Ectodermal cell (in vitro differentiated cells): Measurements from ENCODE around the gene RTL9.
"Not testable (repeated sequence)": the region's sequence is repeated elsewhere in the genome, so short reads cannot be mapped to it uniquely, and the experiment has no call there.

Experiments used
- H3K27ac ChIP-seq: 2 replicates; pipeline ENCODE4 v1.7.0; 2013; ENCODE audit warnings: mild to moderate bottlenecking, low read depth, low read length; ENCODE audit not compliant: insufficient read depth, poor library complexity, severe bottlenecking
- H3K27me3 ChIP-seq: 2 replicates; pipeline ENCODE4 v1.7.0; 2013; ENCODE audit warnings: mild to moderate bottlenecking, low read length; ENCODE audit not compliant: insufficient read depth, control insufficient read depth, poor library complexity, severe bottlenecking
- H3K36me3 ChIP-seq: one replicate; pipeline ENCODE4 v1.7.0; 2013; ENCODE audit warnings: low read length; ENCODE audit not compliant: control insufficient read depth, insufficient read depth
- H3K4me1 ChIP-seq: one replicate; pipeline ENCODE4 v1.7.0; 2013; ENCODE audit warnings: low read length; ENCODE audit not compliant: control insufficient read depth, insufficient read depth
- H3K4me3 ChIP-seq: 2 replicates; pipeline ENCODE4 v1.7.0; 2013; ENCODE audit warnings: low read depth, low read length, control low read depth; ENCODE audit not compliant: insufficient read depth
- H3K9me3 ChIP-seq: 2 replicates; pipeline ENCODE4 v1.7.0; 2013; ENCODE audit warnings: mild to moderate bottlenecking, low read length, moderate library complexity; ENCODE audit not compliant: control insufficient read depth
- WGBS, 2 experiments: methylation state at CpG; one replicate each; pipeline ENCODE4 v1.1.7; 2013; ENCODE audit warnings: missing lambda C conversion rate in 2 of 2; 5-methylcytosine and 5-hydroxymethylcytosine counted together

Gene RTL9

DNA sequence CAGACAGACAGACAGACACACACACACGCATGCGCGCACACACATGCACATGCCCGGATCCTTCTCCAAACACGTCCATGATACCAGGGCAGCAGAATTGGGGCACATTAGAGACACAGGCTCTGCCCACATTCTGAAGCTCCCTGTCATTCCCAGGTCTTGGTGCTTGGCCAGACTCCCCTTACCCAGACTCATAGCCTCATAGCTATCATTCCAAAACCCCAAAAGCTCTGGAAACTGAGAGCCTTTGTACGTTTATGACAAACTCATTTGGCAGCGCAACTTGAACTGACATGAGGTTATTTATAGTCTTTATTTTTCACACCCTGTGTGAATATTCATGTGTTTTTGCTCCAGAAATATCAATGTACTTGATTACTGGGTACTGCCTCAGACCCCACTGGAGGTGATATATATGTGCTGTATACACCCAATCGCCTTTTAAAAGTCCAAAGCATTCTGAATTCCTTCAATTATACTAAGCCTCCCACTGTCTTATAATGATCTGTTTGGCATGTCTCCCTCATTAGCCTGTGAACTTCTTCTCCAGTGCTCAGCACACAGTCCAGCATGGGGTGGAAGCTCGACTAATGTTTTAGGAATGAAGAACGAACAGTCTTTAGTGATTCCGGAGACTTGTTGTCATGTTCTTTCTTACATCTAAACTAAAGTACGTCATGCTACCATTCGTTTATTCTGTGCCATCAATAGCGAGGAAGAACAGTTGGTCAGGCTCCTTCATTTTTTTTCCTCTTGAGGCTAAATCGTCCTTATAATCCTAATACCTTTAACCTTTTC, 45.0 kb downstream of the RTL9 start:
- no peak overlapping the region for H3K27ac ChIP-seq
- WGBS, 2 experiments, result 93 to 95% methylated on average over 13 to 15 of the region's 15 CpGs
- no peaks in the 10 kb centered on the region for H3K9me3 ChIP-seq
- no peaks in the 10 kb centered on the region for H3K27me3 ChIP-seq
- H3K4me3 ChIP-seq, result no peak overlapping the region
- H3K4me1 ChIP-seq, result no peaks in the 10 kb centered on the region
- no peaks in the 10 kb centered on the region for H3K36me3 ChIP-seq

DNA sequence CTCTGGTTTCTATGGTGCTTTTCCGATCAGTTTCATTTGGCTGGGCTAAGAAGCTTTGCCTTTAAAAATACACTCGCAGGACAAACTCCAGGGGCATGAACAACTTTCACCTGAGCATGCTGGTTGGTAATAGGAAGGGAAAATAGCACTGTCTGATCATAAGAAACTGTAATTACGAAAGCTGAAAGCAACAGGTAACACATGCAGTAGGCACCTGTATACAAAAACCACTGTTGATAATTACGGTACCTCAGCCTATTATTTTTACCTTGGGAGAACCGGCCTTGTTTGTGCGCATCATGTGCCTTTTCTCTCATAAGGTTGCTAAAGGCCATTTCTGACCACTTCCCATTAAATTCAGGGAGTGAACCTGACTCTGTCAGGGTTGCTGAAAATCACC, 45.7 kb downstream of the RTL9 start:
- Histone ChIP-seq H3K4me3 (no peak overlapping the region), H3K36me3 (no peaks in the 10 kb centered on the region), H3K4me1 (no peaks in the 10 kb centered on the region), H3K9me3 (no peaks in the 10 kb centered on the region), H3K27ac (no peak overlapping the region), H3K27me3 (no peaks in the 10 kb centered on the region)
- 95 to 99% methylated on average over 6 of the region's 6 CpGs for WGBS, 2 experiments

DNA sequence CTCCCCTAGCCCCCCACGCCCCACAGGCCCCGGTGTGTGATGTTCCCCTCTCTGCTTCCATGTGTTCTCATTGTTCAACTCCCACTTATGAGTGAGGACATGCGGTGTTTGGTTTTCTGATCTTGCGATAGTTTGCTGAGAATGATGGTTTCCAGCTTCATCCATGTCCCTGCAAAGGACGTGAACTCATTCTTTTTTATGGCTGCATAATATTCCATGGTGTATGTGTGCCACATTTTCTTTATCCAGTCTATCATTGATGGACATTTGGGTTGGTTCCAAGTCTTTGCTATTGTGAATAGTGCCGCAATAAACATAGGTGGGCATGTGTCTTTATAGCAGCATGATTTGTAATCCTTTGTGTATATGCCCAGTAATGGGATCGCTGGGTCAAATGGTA, 47.6 kb downstream of the RTL9 start:
- not testable (repeated sequence) for H3K27me3 ChIP-seq, H3K9me3 ChIP-seq, H3K4me1 ChIP-seq, H3K27ac ChIP-seq, H3K36me3 ChIP-seq, H3K4me3 ChIP-seq
- WGBS, 2 experiments, result 89 to 91% methylated on average over 5 to 7 of the region's 7 CpGs

DNA sequence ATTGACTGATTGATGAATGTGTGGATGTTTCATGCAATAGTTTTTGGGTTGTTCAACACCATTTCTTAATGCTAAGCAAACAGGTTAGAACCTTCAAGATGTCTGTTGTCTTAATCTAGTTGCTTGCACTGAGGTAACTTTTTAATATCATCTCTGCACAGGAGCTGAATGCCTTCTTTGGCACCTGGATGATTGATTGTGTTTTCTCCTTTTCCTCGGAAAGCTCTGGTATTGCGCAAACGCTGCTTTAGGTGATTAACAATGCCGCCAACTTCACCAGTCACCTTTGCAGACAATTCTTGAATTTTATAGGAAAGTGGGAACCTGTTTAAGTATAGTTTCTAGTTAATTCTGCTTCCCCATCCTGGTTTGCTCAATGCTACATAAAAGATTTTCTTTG, 48.2 kb downstream of the RTL9 start:
- 97 to 100% methylated on average over 1 to 4 of the region's 4 CpGs for WGBS, 2 experiments
- H3K27me3 ChIP-seq, result no peaks in the 10 kb centered on the region
- H3K4me3 ChIP-seq, result no peak overlapping the region
- no peaks in the 10 kb centered on the region for H3K9me3 ChIP-seq
- H3K27ac ChIP-seq, result no peak overlapping the region
- H3K36me3 ChIP-seq, result no peaks in the 10 kb centered on the region
- H3K4me1 ChIP-seq, result no peaks in the 10 kb centered on the region

DNA sequence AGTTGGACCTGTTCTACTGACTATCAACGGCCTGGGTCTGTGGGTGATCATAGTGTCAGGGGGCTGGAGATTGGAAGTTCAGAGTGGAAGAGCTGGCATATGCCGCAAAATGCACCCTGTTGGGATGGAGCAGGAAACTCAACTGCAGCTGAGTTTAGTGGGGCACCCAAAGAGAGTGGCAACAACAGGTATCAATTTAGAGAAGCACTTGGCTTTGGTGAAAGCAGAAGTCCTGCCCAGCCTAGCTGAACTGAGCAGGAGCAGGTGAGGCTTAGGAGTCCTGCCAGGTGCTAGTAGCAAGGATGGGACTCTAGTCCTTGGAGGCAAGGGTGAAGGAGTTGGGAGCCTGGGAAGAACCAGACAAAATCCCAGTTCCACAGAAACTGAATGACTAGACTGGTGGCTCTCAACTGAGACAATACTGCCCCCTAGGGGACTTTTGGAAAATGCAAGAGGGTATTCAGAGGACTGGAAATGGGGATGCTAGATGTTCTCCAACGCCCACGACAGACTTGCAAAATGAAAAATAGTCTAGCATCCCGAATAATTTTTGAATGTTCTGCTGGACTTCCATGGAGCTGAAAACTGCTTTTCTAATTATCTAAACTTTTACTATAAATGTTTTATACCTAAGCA, 49.4 kb downstream of the RTL9 start:
- WGBS, 2 experiments, result 55 to 59% methylated on average over 5 of the region's 5 CpGs
- Histone ChIP-seq H3K27me3 (no peaks in the 10 kb centered on the region), H3K36me3 (no peaks in the 10 kb centered on the region), H3K9me3 (no peaks in the 10 kb centered on the region), H3K27ac (no peak overlapping the region), H3K4me3 (no peak overlapping the region), H3K4me1 (no peaks in the 10 kb centered on the region)
